ELF-1 (cell line): ENCODE measurements around the gene TGFBR3.

Experiments used
- DNase-seq: peaks from one replicate; pipeline ENCODE4 v3.0.0-alpha.2; 2016; ENCODE audit warnings: low read depth, low spot score

TGFBR3 gene

DNA sequence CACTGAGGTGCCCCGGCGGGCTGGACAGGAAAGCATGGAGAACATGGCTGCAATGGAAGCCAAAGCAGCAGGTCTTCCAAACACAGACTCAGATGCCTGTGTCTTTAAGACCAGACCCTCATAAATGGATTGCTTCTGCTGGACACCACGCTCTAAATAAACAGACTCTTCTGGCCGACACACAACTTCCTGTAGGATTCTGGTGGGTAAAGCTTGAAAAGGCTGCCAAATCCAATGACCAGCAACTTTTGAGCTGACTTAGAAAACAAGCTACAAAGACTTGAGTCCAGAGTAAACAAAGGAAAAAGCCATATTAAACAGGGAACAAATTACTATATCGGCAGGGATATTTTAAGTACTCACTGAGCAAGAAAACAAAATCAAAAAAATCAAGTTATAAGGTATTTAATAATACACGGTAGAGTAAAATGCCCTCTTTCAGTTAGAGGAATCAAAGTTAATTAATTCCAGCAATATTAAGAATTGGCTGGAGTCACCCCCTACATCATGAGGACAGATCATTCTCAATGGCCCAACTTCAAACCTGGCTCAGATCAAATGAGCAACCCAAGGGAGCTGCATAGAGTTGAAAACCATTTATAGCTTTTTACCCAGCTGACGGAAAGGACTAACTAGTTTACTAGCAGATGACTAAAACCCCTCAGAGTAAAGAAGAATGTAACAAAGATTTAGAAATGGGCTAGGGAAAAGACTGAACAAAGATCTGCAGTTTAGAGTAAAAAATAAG is 102.4 kb downstream of the TGFBR3 start:
- DNase-seq = peak; percentile 25

DNA sequence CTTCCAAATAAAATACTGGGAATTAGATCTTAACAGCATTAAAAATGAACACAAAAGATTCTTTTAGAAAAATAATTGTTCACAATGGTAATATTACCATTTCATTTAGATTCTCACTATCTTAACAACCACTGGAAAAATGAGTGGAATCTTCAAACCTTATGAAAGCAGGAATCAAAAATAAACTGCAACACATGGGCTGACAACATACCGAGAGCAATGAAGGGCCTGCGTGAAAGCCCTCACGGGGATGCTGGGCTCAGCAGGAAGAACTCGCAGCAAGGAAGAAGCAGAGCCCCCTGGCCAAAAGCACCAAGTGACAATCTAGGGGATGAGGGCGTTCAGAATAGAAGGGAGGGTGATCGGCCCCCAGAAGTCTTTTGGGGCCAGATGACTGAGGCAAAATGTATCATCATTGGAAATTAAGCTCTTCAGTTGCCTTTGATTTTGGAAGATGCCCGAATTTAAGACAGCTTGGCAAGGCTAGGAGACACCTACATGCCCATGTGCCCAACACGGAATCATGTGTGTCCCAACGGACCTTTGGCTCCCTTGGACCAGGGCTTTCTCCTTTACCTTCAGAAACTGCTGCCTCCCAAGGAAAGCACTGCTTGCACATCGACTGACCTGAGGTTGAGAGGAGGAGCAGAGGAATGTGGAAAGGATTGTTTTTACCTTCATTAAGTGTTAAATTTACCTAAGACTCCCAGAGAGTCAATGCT is 103.9 kb downstream of the TGFBR3 start:
- DNase-seq = no peak

DNA sequence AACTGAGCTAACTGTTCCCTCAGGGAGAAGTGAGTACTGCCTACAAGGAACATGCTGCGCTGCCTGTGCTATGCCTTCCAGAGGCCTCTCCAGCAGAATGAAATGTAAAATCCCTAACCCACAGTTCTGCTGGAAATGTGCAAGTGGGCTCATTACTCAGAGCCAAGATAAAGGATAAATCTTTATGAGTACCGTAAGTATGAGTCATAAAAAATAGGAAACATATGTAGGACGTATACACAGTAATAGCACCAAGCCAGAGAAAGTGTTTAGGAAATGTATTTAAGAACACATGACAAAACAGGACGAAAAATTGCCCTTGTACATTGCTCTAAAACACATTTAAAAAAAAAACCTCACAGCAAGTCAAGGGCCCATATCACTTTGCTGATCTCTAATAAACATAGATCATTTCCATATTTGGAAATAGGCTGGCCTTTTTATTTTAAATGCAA is 104.6 kb downstream of the TGFBR3 start:
- DNase-seq = no peak

DNA sequence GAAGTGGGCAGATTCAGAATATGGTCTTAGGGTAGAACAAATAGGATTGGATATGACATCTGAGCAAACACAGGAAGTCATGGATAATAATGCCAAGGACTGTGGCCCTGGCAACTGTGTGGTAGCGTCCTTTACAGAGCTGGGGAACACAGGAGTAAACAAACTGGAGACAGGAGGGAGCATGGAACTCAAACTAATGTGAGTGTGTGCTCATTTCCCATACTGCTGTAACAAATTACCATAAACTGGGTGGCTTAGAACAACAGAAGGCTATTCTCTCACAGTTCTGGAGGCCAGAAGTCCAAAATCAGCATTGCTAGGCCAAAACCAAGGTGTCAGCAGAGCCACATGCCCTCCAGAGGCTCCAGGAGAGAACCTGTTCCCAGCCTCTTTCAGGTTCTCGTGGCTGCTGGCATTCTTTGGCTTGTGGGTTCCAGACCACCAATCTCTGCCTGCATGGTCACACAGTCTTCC is 106.4 kb downstream of the TGFBR3 start:
- DNase-seq = peak; percentile 27

DNA sequence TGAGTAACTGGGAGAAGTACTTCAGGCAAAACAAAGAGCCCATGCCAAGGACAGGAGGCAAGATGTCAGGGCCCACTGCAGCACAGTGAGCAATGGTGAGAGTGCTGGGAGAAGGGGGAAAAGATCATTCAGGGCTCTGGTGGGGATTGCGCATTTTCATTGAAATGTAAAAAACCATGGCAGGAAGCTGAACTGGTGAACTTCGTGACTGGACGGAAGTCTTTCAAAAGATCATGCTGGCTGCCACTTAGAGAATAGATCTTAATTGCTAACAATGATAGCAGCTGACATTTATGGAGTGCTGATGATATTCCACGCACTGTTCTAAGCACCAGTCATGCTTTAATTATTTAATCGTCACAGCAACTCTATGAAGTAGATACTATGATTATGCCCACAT is 107.0 kb downstream of the TGFBR3 start:
- no peak for DNase-seq

DNA sequence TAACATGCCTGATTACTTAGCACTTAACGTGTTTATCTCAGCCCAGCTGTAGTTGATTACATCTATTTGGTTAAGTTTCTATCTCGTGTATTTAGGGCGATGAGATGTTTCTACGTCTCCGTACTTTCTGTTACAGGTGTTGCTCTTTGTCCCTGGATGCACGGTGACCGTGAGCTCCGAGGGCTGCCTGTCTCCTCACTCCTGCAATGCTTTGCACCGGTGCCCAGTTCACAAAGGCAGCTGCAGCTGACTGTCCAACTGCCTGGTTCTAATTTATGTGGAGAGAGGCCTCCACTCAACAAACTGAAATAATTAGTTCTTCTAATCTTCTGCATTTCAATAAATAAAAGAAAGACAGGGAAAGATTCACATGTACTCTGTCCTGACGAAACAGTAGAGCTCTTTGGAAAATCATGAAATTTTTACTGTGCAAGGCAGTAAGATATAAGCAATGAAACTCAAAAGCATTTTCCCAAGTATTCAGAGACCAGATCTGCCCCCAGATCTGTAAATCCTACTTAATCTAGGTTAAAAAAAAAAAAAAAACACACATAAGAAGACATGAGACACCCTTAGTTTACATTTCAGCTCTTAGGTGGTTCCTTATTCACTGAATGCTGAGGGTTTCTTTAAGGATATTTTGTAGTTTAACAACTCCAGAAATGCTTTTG is 108.2 kb downstream of the TGFBR3 start:
- no peak for DNase-seq

DNA sequence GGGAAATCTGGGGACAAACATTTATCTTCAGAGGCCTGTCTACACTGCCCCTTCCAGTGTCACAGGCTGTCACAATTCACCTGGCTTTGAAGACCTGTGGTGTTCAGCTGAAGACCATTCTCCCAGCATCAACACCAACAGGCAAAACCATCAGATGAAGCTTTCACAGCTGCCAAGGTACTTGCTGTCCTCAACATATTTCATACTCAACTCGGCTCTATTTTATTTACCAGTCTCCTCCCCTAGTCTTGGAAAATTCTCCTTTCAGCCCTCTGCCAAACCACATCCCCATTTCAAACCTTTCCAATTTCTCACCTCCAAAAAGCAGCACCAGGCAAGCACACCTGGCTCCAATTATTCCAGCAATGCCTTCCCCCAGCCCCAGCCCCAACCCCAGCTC is 108.8 kb downstream of the TGFBR3 start:
- DNase-seq = no peak

DNA sequence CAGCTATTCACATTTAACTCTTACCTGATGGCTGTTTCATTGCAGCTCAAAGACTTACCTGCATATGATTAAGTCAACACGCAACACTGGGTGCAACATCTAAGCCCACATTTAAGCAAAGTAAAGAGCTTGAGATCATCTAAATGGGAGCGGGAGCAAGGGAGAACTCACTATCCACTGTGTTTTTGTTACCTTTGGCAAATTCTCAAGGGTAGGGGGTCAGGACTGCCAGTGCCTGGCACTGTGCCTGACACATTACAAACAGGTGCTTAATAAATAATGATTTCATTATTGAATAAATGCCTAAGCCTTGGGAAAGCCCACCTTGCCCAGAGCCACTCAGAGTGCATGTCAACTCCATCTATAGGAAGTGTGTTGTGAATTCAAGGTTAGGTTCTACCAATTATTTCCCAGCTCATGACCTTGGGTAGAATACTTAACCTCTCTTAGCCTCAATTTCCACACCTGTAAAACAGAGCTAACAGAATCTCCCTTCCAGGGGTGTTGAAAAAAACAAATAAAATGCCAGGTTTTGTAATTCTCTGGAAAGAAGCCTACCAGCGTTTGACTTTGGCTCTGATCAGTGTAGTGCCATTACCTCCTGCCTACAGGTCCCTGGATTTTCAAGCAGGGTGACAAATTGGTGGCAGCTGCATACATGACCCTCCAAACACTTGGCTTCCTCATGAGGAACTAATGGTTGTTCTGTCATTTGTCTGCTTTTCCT is 109.7 kb downstream of the TGFBR3 start:
- DNase-seq = no peak

DNA sequence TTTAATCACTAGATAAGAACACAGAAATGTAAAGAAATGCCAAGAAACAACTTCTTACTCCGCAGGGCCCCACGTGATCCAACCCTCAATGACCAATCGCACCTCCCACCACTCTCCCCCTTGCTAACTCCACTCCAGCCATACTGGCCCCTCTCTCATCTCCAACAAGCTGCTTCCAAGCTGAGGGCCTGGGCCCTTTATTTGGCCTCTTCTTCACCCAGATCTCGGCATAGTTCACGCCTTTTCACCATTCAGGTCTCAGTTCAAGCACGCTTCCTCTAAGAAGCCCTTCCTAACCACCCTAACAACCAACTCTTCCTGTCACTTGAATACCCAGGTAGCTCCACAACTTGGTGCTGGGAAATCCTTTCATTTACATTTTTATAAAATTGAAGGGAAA is 110.7 kb downstream of the TGFBR3 start:
- no peak for DNase-seq

DNA sequence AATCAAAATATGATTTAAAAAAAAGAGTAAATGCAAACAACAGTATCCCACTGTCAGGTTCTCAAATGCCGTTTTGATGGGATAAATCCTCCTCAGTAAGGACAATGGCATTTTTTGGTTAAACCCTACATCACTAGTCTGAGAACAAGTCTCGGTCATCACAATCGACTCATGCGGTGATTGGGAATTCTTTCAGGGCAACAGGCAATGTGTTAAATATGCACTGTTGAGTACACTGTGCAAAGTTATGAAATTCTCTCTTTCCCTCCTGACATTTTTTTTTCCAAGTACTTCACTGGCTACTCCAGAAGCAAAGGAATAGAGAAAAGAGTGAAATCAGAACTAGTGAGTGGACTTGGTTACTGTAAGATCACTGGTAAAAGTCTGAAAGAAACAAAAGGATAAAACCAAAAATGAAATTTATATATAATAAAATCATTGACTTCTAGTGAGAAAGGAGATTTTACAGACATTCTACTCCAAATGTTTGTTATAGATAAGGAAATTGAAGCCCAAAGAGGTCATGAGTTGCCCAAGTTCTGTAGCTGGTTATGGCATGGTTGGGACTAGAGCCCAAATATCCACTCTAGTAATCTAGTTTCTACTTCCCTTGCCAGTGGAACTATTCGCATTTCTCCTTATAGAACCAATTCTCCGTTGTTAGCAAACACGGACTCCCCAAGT is 111.3 kb downstream of the TGFBR3 start:
- no peak for DNase-seq

DNA sequence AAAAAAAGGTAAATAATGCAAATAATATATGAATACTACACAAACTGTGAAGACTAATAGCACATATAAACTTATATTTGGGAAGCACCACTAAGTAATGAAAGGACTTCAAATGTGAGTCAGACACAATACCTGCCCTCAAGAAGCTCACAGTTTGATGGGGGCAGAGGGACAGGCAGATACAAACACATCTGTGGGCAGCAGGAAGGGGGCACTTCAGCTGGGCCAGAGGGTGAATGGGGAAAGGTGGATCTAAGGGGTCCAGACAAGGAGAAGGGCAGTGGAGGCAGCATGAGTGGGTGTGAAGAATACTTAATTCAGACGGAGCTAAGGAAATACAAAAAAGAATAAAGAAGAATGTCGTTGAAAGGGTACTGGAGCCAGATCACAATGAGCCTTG is 114.2 kb downstream of the TGFBR3 start:
- DNase-seq = no peak

DNA sequence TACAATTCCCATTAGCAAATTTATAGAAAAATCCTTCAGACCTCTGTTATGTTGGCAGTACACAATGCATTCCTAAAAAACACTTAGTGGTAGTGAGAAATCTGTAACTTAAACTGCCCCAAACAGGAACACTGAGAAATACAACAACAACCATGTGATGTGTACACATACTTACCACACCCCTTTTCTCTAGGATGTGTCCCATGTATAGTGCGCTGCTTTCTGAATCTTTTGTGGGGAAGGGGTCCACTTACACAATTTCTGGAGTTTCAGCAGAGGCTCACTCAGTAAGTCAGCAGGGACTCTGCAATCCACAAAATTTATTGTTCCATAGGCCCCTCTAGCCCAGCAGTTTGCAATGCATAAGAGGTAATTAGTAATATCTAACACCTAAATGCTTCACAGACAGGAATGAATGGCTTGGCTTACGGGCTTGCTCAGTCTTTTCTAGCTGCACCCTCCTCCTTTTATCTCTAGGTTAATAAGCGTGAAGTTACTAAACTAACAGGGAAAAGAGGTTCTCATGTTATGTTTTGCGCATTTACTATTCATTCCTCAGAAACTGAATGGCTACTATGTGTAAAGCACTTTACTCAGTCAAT is 115.2 kb downstream of the TGFBR3 start:
- no peak for DNase-seq

DNA sequence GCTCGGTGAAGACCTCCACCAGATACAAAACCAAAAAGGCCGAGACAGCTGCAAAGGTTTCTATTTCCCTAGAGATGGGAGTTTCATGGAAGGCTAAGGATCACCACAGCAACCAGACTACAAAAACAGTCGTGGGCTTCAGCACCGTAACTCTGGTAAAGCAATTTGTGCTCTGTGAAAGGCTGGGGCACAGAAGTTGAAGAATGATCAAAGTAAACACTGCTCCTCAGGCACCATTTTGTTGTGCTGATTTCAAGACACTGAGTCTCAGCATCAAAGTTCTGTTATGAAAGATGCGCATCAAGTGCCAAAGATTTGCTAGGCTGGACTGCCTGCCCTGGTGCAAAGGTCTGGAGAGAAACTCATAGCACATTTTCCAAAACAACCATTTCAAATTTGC is 116.2 kb downstream of the TGFBR3 start:
- DNase-seq = no peak

DNA sequence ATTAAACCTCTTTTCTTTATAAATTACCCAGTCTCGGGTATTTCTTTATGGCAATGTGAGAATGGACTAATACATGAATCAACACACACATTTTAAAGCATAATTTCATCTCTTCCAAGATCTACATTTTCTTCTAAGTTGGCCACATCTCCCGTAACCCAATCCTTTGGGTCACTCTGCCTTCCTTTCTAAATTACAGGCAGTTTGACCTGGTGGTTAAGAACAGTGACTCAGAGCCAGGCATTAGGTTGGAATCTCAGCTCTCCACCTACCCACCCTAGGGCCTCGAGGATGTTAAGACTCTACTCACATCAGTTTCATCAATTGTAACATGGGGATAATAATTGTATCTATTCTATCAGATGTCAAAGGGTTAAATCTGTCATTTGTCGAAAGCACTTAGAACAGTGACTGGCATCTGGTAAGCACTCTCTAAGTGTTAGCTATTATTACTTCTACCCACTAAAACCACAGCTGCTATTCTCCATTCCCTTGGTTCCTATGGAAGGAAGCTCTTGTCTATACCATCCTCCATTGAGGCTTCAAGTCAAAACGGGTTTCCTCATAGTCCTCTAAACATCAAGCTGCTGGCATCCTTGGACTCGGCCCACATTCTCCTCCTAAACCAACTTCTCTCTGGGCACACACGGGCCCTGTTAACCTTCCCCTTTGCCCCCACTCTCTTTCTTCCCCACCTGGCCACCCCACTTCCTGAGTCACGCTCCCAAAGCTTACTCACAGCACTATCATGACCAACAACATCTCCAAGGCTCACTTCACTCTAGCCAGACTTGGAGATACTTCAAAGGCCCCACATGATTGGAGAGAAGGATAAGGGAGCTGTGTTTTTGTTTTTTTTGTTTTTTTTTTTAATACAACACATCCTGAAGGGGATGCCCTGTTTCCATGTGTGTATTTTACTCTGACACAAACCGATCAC is 116.9 kb downstream of the TGFBR3 start:
- no peak for DNase-seq

DNA sequence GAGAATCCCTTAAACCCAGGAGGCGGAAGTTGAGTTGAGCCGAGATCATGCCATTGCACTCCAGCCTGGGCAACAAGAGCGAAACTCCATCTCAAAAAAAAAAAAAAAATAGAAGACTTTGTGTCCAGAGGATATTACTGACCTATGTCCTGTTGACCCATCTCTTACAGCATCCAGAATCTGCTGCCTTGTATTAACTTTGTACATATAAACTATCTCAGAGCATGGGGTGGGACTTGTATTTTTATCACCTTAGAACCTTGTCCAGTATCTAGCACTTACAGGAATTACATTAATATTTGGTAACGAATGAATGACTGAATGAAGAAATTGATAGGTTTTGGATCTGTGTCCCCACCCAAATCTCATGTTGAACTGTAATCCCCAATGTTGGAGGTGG is 117.8 kb downstream of the TGFBR3 start:
- DNase-seq = no peak

DNA sequence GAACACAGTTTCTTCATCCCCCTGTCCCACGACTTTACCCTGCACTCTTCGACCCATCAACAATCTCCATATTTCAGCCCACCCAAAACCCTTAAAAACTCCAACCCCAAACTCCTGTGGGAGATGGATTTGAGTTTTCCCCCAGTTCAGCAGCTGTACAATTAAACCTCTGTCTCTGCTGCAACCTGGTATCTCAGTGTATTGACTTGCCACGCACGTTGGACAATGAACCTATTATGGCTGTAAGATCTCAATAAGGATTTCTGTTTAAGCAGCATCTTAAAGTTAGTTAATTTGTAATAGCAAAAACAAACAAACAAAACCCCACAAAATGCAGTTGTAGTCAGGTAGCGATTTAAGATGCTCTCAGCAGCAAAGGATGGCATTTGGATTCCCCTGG is 119.1 kb downstream of the TGFBR3 start:
- DNase-seq = no peak

DNA sequence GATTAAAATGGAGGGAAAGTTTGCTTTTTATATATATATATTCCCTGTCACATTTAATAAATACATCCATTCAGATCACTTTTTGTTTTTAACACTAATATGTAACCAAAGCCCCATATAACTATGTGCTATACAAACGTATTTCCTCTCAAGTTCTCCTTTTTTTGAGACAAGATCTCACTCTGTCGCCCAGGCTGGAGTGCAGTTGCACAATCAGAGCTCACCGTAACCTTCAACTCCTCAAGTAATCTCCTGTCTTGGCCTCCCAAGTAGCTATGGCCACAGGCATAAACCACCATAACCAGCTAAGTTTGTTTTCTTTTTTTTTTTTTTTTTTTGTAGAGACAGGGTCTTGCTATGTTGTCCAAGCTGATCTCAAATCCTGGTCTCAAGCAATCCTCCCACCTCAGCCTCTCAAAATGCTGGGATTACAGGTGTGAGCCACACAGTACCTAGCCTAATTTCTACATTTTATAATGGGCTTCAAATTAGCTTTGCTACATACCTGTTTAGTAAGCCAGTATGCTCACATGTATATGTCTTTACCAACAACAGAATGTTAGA is 120.0 kb downstream of the TGFBR3 start:
- DNase-seq = no peak

DNA sequence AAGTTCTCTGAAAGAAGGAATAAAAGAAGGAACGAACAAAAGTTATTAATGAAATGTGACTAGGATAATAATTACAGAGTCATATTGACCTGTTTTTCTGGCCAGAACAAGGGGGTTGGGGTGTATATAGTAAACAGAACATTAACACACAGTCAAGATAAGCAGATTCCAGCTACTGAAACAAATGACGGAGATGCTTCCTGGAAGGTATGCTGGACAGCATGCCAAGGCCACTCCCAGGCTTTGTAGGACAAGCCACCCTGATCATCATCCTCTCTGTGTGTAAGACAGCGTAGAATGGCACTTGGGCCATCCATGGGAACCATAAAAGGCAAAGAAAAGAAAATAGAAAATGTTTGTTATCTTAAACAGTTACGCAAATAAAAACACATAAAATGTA is 120.7 kb downstream of the TGFBR3 start:
- DNase-seq = no peak

DNA sequence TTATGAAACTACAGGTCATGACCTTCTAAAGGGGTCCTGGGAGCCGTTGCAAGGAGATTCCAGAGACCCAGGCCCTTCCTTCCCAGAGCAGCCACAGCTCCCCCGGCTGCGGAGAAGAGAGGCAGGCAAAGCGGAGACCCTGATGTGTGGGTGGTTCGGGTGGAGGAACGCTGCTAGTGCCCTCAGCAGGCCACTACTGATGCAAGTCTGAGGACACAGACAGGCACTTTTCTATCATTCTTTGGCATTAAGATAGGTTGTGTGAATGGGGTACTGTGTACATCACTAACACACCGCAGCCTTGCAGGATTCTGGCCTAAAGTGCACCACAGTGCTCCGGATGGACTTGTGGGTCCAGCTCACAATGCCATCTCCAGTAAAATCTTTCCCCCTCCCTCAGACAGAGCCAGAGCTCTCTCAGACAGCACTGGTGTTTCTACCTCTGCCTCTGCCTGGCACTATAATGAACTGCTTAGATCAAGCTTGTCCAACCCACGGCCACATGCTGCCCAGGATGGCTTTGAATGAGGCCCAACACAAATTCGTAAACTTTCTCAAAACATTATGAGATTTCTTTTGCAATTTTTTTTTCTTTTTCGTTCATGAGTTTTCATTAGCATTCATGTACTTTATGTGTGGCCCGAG is 121.4 kb downstream of the TGFBR3 start:
- DNase-seq = peak; percentile 65
